NB4 (cell line): ENCODE measurements around the gene ANKS1A.

ENCODE experiments used
- CTCF ChIP-seq: IDR thresholded peaks from one replicate; pipeline ENCODE4 v1.5.1; 2012; ENCODE audit warnings: low read depth, low read length
- MAX ChIP-seq: IDR thresholded peaks from 2 replicates; pipeline ENCODE4 v1.6.1; 2011; ENCODE audit warnings: low read depth, low read length
- POLR2A ChIP-seq: IDR thresholded peaks from 2 replicates; pipeline ENCODE4 v1.6.1; 2011; ENCODE audit warnings: mild to moderate bottlenecking; ENCODE audit not compliant: insufficient read length; ENCODE audit errors: extremely low read depth

GRCh38 chr6:35007016-35007415 is 118.0 kb downstream of the ANKS1A start:
- TF ChIP-seq CTCF (no peak), POLR2A (no peak), MAX (no peak)
